Nephron (organoid): Measurements from ENCODE around the gene CENPC.
A peak's percentile ranks its signal among the peaks of the same experiment; 100 is the strongest.

Experiments used
- H3K27ac Mint-ChIP-seq, 3 experiments: 2 replicates each; pipeline ENCODE4 v1.8.0; 2020; ENCODE audit warnings: mixed read lengths in 3 of 3, mild to moderate bottlenecking in 2 of 3, moderate library complexity in 1 of 3
- H3K27me3 Mint-ChIP-seq: 2 replicates; pipeline ENCODE4 v1.8.0; 2021; ENCODE audit warnings: low read depth, mild to moderate bottlenecking, moderate library complexity, mixed read lengths
- H3K36me3 Mint-ChIP-seq: 2 replicates; pipeline ENCODE4 v1.8.0; 2020; ENCODE audit warnings: low read depth, mixed read lengths
- H3K4me1 Mint-ChIP-seq: 2 replicates; pipeline ENCODE4 v1.8.0; 2020; ENCODE audit warnings: mixed read lengths
- H3K4me3 Mint-ChIP-seq, 3 experiments: 2 replicates each; pipeline ENCODE4 v1.8.0; 2020; ENCODE audit warnings: mild to moderate bottlenecking in 3 of 3, mixed read lengths in 3 of 3, moderate library complexity in 2 of 3
- H3K9me3 Mint-ChIP-seq: 2 replicates; pipeline ENCODE4 v1.8.0; 2020; ENCODE audit warnings: mixed read lengths
- TF ChIP-seq, protein P1 (sequence below), 3 experiments: fragments of 200-600 bp; sonication (generic); IDR thresholded peaks; one replicate each; pipeline ENCODE4 v1.5.0; 2021; ENCODE audit warnings: antibody characterized with exemption in 3 of 3; ENCODE audit not compliant: unreplicated experiment in 3 of 3

CENPC gene

DNA sequence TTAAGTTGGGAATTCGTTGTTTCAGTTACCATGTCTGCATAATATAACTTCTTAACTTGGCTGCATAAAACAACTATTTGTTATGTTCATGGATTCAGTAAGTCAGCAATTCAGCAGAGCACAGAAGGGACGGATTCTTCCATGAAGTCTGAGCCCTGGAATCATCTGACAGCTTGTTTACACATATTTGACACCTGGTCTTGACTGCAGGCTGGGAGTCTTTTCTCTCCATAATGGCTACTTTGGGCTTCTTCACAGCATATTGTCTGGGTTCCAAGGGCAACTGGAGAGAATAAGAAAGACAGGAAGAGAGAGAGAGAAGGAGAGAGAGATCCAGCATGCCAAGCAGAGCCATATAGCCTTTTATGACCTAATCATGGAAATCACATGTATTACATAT, 23.1 kb downstream of the CENPC start:
- Mint-ChIP-seq H3K36me3 (peaks cover 60% of the 10 kb centered on the region), H3K4me1 (no peaks in the 10 kb centered on the region), H3K27me3 (no peaks in the 10 kb centered on the region), H3K27ac (peak overlapping the region in 1 of 3 experiments; percentile 51), H3K4me3 (no peak overlapping the region), H3K9me3 (peaks cover 2% of the 10 kb centered on the region)
- TF ChIP-seq, protein P1, sequence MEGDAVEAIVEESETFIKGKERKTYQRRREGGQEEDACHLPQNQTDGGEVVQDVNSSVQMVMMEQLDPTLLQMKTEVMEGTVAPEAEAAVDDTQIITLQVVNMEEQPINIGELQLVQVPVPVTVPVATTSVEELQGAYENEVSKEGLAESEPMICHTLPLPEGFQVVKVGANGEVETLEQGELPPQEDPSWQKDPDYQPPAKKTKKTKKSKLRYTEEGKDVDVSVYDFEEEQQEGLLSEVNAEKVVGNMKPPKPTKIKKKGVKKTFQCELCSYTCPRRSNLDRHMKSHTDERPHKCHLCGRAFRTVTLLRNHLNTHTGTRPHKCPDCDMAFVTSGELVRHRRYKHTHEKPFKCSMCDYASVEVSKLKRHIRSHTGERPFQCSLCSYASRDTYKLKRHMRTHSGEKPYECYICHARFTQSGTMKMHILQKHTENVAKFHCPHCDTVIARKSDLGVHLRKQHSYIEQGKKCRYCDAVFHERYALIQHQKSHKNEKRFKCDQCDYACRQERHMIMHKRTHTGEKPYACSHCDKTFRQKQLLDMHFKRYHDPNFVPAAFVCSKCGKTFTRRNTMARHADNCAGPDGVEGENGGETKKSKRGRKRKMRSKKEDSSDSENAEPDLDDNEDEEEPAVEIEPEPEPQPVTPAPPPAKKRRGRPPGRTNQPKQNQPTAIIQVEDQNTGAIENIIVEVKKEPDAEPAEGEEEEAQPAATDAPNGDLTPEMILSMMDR (IDR thresholded peaks at IDR 0.05; ENCODE audit: unreplicated experiment in 3 of 3): no peak

GRCh38 chr4:67521506-67521905, 23.8 kb downstream of the CENPC start:
- no peaks in the 10 kb centered on the region for H3K9me3 Mint-ChIP-seq
- no peak overlapping the region for H3K27ac Mint-ChIP-seq
- H3K4me3 Mint-ChIP-seq: no peak overlapping the region
- H3K27me3 Mint-ChIP-seq: no peaks in the 10 kb centered on the region
- peaks cover 57% of the 10 kb centered on the region for H3K36me3 Mint-ChIP-seq
- H3K4me1 Mint-ChIP-seq: no peaks in the 10 kb centered on the region
- TF ChIP-seq, protein P1 (IDR thresholded peaks at IDR 0.05; ENCODE audit: unreplicated experiment in 3 of 3): no peak

DNA sequence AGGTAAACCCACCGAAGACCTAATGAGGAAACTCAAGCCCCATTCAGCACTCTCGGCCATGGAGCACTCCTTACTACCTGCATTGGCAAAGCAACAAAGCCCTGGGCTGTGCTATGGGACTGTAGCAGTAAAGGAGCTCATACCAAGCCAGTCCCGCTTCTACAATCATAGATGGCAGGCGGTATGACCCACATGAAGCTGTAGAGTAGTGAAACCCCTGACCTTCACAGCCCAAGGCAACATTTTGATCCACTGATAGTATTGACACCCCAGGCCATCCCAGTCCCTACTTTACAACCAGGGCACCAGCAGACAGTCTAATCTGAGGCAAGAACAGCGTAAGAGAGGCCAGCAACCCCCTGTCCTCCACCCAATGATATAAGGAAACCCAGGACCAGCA, 25.2 kb downstream of the CENPC start:
- Mint-ChIP-seq H3K27ac (no peak overlapping the region), H3K4me3 (no peak overlapping the region), H3K4me1 (no peaks in the 10 kb centered on the region), H3K36me3 (peaks cover 50% of the 10 kb centered on the region), H3K27me3 (no peaks in the 10 kb centered on the region), H3K9me3 (no peaks in the 10 kb centered on the region)
- TF ChIP-seq, protein P1 (IDR thresholded peaks at IDR 0.05; ENCODE audit: unreplicated experiment in 3 of 3): no peak

DNA sequence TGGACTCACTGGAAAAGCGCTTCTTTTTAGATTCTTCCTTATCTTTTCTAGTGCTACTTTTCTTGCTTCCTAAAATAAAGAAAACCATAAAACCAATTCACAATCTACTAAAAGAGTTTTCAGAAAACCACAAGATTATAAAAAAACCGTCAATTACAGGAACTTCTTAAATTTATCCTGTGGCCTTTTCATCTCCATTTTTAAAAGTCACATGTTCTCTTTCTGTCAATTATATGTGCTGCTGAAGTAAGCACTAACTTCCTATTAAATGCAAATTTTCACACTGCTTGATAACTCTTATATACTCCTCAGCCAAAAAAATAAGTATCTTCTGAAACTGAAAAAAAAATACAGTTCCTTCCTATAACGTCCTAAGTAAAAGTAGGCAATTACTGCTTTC, 32.8 kb downstream of the CENPC start:
- H3K4me1 Mint-ChIP-seq: no peaks in the 10 kb centered on the region
- H3K27ac Mint-ChIP-seq: no peak overlapping the region
- TF ChIP-seq, protein P1 (IDR thresholded peaks at IDR 0.05; ENCODE audit: unreplicated experiment in 3 of 3): no peak

DNA sequence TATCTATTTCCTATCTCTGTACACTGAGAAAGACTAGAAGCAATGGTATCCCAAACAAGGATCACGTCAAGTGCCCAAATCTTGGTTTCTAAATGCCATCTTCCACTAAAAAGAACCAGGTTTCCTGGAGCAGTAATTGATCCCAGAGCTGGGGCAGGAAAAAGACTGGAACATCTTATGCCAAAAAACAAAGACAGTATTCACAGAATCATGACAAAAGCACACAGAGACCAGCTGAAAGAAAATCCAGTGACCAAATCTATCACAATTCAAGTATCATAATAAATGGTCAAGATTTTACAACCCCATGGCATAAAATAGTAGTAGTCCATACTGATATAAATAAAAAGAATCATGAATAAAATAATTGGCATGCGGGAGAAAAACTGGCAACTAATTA, 44.9 kb downstream of the CENPC start:
- Mint-ChIP-seq H3K36me3 (peaks cover 60% of the 10 kb centered on the region), H3K9me3 (no peaks in the 10 kb centered on the region), H3K27me3 (no peaks in the 10 kb centered on the region), H3K4me1 (no peaks in the 10 kb centered on the region), H3K4me3 (no peak overlapping the region), H3K27ac (no peak overlapping the region)
- TF ChIP-seq, protein P1 (IDR thresholded peaks at IDR 0.05; ENCODE audit: unreplicated experiment in 3 of 3): no peak

More for the DNA sequence above, 32.8 kb downstream of the CENPC start:
- H3K27me3 Mint-ChIP-seq: no peaks in the 10 kb centered on the region
- no peak overlapping the region for H3K4me3 Mint-ChIP-seq
- H3K36me3 Mint-ChIP-seq: peaks cover 61% of the 10 kb centered on the region
- H3K9me3 Mint-ChIP-seq: no peaks in the 10 kb centered on the region

DNA sequence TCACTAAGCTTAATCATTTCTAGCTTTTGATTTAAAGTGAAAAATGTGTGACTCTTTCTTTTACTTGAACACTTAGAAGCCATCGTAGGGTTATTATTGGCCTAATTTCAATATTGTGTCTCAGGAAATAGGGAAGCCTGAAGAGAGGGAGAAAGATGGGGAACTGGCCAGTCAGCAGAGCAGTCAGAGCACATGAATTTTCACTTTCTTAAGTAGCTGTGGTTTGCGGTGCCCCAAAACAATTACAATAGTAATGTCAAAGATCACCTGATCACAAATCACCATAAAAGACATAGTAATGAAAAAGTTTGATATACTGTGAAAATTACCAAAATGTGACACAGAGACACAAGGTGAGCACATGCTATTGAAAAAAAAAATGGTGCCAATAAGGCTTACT, 45.5 kb downstream of the CENPC start:
- Mint-ChIP-seq H3K36me3 (peaks cover 59% of the 10 kb centered on the region), H3K4me1 (no peaks in the 10 kb centered on the region)
- TF ChIP-seq, protein P1 (IDR thresholded peaks at IDR 0.05; ENCODE audit: unreplicated experiment in 3 of 3): no peak

More for the DNA sequence above, 45.5 kb downstream of the CENPC start:
- Mint-ChIP-seq H3K27ac (no peak overlapping the region), H3K4me3 (no peak overlapping the region), H3K9me3 (no peaks in the 10 kb centered on the region), H3K27me3 (no peaks in the 10 kb centered on the region)
